ENCODE data around the gene NISCH. TPM values are rescaled to one million over a fixed set of nuclear protein-coding genes. Genes with fewer than 3 reads are reported as not detected.

NISCH gene
- polyA plus RNA-seq, 1 donor (not counting 4 experiments of a cell fraction or from before 2014, with no cell fraction given) = 48.1 TPM

DNA sequence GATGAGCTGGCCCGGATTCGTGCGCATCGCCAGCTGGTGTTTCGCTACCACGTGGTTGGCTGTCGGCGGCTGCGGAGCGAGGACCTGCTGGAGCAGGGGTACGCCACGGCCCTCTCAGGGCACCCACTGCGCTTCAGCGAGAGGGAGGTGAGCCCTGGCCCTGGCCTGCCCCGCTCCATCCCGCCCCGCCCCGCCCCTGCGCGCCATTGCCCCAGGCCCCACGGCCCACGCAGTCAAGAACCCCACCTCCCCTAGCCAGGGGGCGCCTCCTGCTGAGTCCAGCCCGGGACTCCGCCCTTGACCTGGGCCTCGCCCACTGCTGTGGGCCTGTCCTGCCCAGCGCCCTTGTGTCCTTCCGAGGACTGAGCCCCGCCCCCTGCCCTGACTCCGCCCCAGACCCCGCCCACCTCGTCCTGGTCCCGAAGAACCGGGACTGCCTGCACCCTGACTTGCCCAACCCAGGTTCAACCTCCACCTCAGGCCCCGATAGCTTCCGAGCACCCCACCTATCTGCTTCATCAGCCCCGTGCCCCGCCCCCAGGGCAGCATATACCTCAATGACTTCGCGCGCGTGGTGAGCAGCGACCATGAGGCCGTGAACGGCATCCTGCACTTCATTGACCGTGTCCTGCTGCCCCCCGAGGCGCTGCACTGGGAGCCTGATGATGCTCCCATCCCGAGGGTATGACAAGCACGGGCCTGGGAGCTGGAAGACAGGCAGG is 63.5 kb downstream of the NISCH start:
- Histone ChIP-seq H3K9ac (ENCODE audit: control insufficient read depth, extremely low read depth, insufficient read depth, low read length) (no peak overlapping the region), H3K4me3 (ENCODE audit: control insufficient read depth in 2 of 3, extremely low read depth in 1 of 3, insufficient read depth in 2 of 3, low read depth in 1 of 3, low read length in 3 of 3) (no peak overlapping the region), H3K36me3 (ENCODE audit: control insufficient read depth in 2 of 2, extremely low read depth in 1 of 2, insufficient read depth in 2 of 2, low read length in 2 of 2) (no peaks in the 10 kb centered on the region), H2AFZ (ENCODE audit: control insufficient read depth, low read length) (peak overlapping the region; percentile 46), H3K4me2 (ENCODE audit: control insufficient read depth, extremely low read depth, insufficient read depth, low read depth, low read length) (peak overlapping the region; percentile 32), H3K9me1 (ENCODE audit: control insufficient read depth, extremely low read depth, insufficient read depth, low read length) (no peaks in the 10 kb centered on the region), H3K79me2 (ENCODE audit: control insufficient read depth, insufficient read depth, low read length) (no peaks in the 10 kb centered on the region), H3K27me3 (ENCODE audit: control insufficient read depth, extremely low read depth, insufficient read depth, low read length) (peaks cover 5% of the 10 kb centered on the region), H3K27ac (ENCODE audit: control insufficient read depth, insufficient read depth, low read length) (no peak overlapping the region), H4K20me1 (ENCODE audit: control insufficient read depth, extremely low read depth, insufficient read depth, low read length) (peaks cover 3% of the 10 kb centered on the region), H3K4me1 (ENCODE audit: control insufficient read depth, extremely low read depth, insufficient read depth, low read length) (no peaks in the 10 kb centered on the region), H3K9me3 (ENCODE audit: control insufficient read depth, low read depth, low read length) (no peaks in the 10 kb centered on the region)
- dilution Hi-C loops (cut with MboI; ENCODE audit: extremely low pct_ligation_motif_present, low sequenced_read_pairs) = no loop called here
- FAIRE-seq (no peak), DNase-seq (ENCODE audit: low read depth, low spot score) (no peak)
- TF ChIP-seq EZH2 (IDR thresholded peaks at IDR 0.05; ENCODE audit: low read length) = no peak
- TF ChIP-seq, protein P1, sequence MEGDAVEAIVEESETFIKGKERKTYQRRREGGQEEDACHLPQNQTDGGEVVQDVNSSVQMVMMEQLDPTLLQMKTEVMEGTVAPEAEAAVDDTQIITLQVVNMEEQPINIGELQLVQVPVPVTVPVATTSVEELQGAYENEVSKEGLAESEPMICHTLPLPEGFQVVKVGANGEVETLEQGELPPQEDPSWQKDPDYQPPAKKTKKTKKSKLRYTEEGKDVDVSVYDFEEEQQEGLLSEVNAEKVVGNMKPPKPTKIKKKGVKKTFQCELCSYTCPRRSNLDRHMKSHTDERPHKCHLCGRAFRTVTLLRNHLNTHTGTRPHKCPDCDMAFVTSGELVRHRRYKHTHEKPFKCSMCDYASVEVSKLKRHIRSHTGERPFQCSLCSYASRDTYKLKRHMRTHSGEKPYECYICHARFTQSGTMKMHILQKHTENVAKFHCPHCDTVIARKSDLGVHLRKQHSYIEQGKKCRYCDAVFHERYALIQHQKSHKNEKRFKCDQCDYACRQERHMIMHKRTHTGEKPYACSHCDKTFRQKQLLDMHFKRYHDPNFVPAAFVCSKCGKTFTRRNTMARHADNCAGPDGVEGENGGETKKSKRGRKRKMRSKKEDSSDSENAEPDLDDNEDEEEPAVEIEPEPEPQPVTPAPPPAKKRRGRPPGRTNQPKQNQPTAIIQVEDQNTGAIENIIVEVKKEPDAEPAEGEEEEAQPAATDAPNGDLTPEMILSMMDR (optimal IDR thresholded peaks at IDR 0.05 in 1 of 3, IDR thresholded peaks at IDR 0.05 in 1 of 3, conservative IDR thresholded peaks at IDR 0.05 in 1 of 3; ENCODE audit: extremely low read depth in 1 of 3, insufficient read depth in 2 of 3, low read length in 3 of 3) = no peak

DNA sequence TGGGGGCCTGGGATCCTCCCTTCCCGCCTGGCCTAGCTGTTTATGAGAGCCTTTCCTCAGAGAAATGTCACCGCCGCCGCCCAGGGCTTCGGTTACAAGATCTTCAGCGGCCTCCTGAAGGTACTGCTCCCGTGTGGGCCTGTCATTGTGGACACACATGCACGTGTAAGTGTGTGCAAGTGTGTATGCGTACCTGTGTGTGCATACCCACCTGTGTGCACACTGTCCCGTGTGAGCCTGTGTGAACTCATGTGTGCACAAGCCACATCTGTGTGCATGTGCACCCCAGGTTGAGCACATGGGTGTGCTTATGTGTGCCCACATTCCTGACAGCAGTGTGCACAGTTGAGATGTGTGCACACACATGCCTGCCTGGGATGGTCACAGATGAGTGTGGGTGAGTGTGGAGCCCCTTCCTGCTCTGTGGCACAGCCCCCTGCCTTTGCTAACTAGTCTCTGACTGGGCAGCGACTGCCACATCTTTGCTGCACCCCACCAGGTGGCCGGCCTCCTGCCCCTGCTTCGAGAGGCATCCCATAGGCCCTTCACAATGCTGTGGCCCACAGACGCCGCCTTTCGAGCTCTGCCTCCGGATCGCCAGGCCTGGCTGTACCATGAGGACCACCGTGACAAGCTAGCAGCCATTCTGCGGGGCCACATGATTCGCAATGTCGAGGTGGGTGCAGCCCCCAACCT is 64.2 kb downstream of the NISCH start:
- peaks cover 3 to 4% of the 10 kb centered on the region in 2 experiments for H3K36me3 ChIP-seq (ENCODE audit: control insufficient read depth in 2 of 2, extremely low read depth in 1 of 2, insufficient read depth in 2 of 2, low read length in 2 of 2)
- H4K20me1 ChIP-seq (ENCODE audit: control insufficient read depth, extremely low read depth, insufficient read depth, low read length) = peaks cover 3% of the 10 kb centered on the region
- TF ChIP-seq EZH2 (IDR thresholded peaks at IDR 0.05; ENCODE audit: low read length) = no peak
- TF ChIP-seq, protein P1 (optimal IDR thresholded peaks at IDR 0.05 in 1 of 3, IDR thresholded peaks at IDR 0.05 in 1 of 3, conservative IDR thresholded peaks at IDR 0.05 in 1 of 3; ENCODE audit: extremely low read depth in 1 of 3, insufficient read depth in 2 of 3, low read length in 3 of 3) = no peak
- FAIRE-seq (no peak), DNase-seq (ENCODE audit: low read depth, low spot score) (no peak)
- H3K9ac ChIP-seq (ENCODE audit: control insufficient read depth, extremely low read depth, insufficient read depth, low read length) = no peak overlapping the region
- no peak overlapping the region for H3K27ac ChIP-seq (ENCODE audit: control insufficient read depth, insufficient read depth, low read length)
- no peaks in the 10 kb centered on the region for H3K79me2 ChIP-seq (ENCODE audit: control insufficient read depth, insufficient read depth, low read length)
- peaks cover 5% of the 10 kb centered on the region for H3K27me3 ChIP-seq (ENCODE audit: control insufficient read depth, extremely low read depth, insufficient read depth, low read length)
- H3K9me1 ChIP-seq (ENCODE audit: control insufficient read depth, extremely low read depth, insufficient read depth, low read length) = no peaks in the 10 kb centered on the region
- H2AFZ ChIP-seq (ENCODE audit: control insufficient read depth, low read length) = no peak overlapping the region
- peaks cover 3% of the 10 kb centered on the region for H3K4me1 ChIP-seq (ENCODE audit: control insufficient read depth, extremely low read depth, insufficient read depth, low read length)
- H3K4me3 ChIP-seq (ENCODE audit: control insufficient read depth in 2 of 3, extremely low read depth in 1 of 3, insufficient read depth in 2 of 3, low read depth in 1 of 3, low read length in 3 of 3) = no peak overlapping the region
- no peaks in the 10 kb centered on the region for H3K9me3 ChIP-seq (ENCODE audit: control insufficient read depth, low read depth, low read length)
- dilution Hi-C loops (cut with MboI; ENCODE audit: extremely low pct_ligation_motif_present, low sequenced_read_pairs) = no loop called here
- no peak overlapping the region for H3K4me2 ChIP-seq (ENCODE audit: control insufficient read depth, extremely low read depth, insufficient read depth, low read depth, low read length)
